GM18499 (cell line): ENCODE data around the gene GPRC5D.

Source experiments
- ATAC-seq: cut with Tn5 transposase; IDR thresholded peaks from one replicate; pipeline ENCODE4 v1.9.1; 2021; ENCODE audit warnings: moderate number of reproducible peaks; ENCODE audit not compliant: insufficient read depth, unreplicated experiment

Gene GPRC5D

GRCh38 chr12:12982331-12982730 lies 30.4 kb upstream of the GPRC5D start:
- ATAC-seq = no peak

- no peak for ATAC-seq
Measured at GRCh38 chr12:12979731-12980259, 27.8 kb upstream of the GPRC5D start.

GRCh38 chr12:12979126-12979525 lies 27.2 kb upstream of the GPRC5D start:
- no peak for ATAC-seq

- no peak for ATAC-seq
Measured at GRCh38 chr12:12977231-12977630, 25.3 kb upstream of the GPRC5D start.

GRCh38 chr12:12976366-12976765 lies 24.4 kb upstream of the GPRC5D start:
- ATAC-seq = no peak

- ATAC-seq = no peak
Measured at GRCh38 chr12:12975322-12976077, 23.5 kb upstream of the GPRC5D start.

- no peak for ATAC-seq
Measured at GRCh38 chr12:12974211-12974610, 22.2 kb upstream of the GPRC5D start.

- ATAC-seq = no peak
Measured at GRCh38 chr12:12973019-12973418, 21.0 kb upstream of the GPRC5D start.

- ATAC-seq = no peak
Measured at GRCh38 chr12:12965836-12966235, 13.9 kb upstream of the GPRC5D start.

- ATAC-seq = no peak
Measured at GRCh38 chr12:12964255-12964654, 12.3 kb upstream of the GPRC5D start.

- no peak for ATAC-seq
Measured at GRCh38 chr12:12960639-12961209, 8.8 kb upstream of the GPRC5D start.

- no peak for ATAC-seq
Measured at GRCh38 chr12:12958886-12959285, 6.9 kb upstream of the GPRC5D start.

GRCh38 chr12:12954878-12955625 lies 3.1 kb upstream of the GPRC5D start:
- ATAC-seq = no peak

GRCh38 chr12:12954356-12954755 lies 2.4 kb upstream of the GPRC5D start:
- ATAC-seq = no peak

GRCh38 chr12:12951504-12951903 lies 466 bp downstream of the GPRC5D start:
- no peak for ATAC-seq

GRCh38 chr12:12947902-12948301 lies 4.1 kb downstream of the GPRC5D start:
- ATAC-seq = no peak

GRCh38 chr12:12946686-12947355 lies 5.1 kb downstream of the GPRC5D start:
- ATAC-seq = no peak

GRCh38 chr12:12945591-12945990 lies 6.4 kb downstream of the GPRC5D start:
- no peak for ATAC-seq

- ATAC-seq = no peak
Measured at GRCh38 chr12:12943586-12944260, 8.2 kb downstream of the GPRC5D start.
